22Rv1 (cell line): ENCODE measurements around the gene COPS7A.

Experiments used
- CTCF ChIP-seq: fragments of 450-650 bp; IDR thresholded peaks from 2 replicates; pipeline ENCODE4 v1.5.1; 2017; ENCODE audit warnings: mild to moderate bottlenecking
- ZFX ChIP-seq: fragments of 450-650 bp; IDR thresholded peaks from 2 replicates; pipeline ENCODE4 v1.6.1; 2017; ENCODE audit warnings: antibody characterized with exemption, borderline replicate concordance

- no peak for TF ChIP-seq CTCF
- TF ChIP-seq ZFX, result no peak
Measured at GRCh38 chr12:6778217-6778573, 54.3 kb downstream of the COPS7A start.
